MCF 10A (cell line): ENCODE measurements around the gene ELOB. TPM values are rescaled to one million over a fixed set of nuclear protein-coding genes. Genes with fewer than 3 reads are reported as not detected.
A peak's percentile ranks its signal among the peaks of the same experiment; 100 is the strongest.

ENCODE experiments used
- BruUV-seq: library from RNA; stranded (reverse); fragments of 400-500 nt; replicated peaks from 2 replicates; lab custom pipeline; 2021; lab: Mats Ljungman, UMichigan
- CTCF ChIA-PET: fragments of 300-600 bp; sonication (Branson Sonifier 250); formaldehyde crosslinking; extraction: SDS; loops from one replicate; lab custom pipeline; 2021; ENCODE audit warnings: antibody characterized with exemption, inconsistent platforms; lab: Yijun Ruan, JAX
- POLR2A ChIA-PET: fragments of 300-600, 350-650 bp; sonication (Branson Sonifier 250); formaldehyde crosslinking; extraction: SDS; loops from one replicate; lab custom pipeline; 2020; ENCODE audit warnings: antibody characterized with exemption, inconsistent platforms; lab: Yijun Ruan, JAX
- DNase-seq: peaks from one replicate; pipeline ENCODE4 v3.0.0-alpha.2; 2018; ENCODE audit not compliant: unreplicated experiment
- H3K27ac Mint-ChIP-seq: one replicate; pipeline ENCODE4 v1.8.0; 2022; ENCODE audit warnings: mild to moderate bottlenecking, low read depth, mixed read lengths; ENCODE audit not compliant: unreplicated experiment
- H3K27me3 Mint-ChIP-seq: one replicate; pipeline ENCODE4 v1.8.0; 2022; ENCODE audit warnings: mixed read lengths; ENCODE audit not compliant: insufficient read depth, unreplicated experiment
- H3K36me3 Mint-ChIP-seq: one replicate; pipeline ENCODE4 v1.8.0; 2022; ENCODE audit warnings: mild to moderate bottlenecking, moderate library complexity, mixed read lengths; ENCODE audit not compliant: insufficient read depth, unreplicated experiment
- H3K4me1 Mint-ChIP-seq: one replicate; pipeline ENCODE4 v1.8.0; 2022; ENCODE audit warnings: mixed read lengths; ENCODE audit not compliant: insufficient read depth, unreplicated experiment
- H3K4me3 Mint-ChIP-seq: one replicate; pipeline ENCODE4 v1.8.0; 2022; ENCODE audit warnings: mild to moderate bottlenecking, moderate library complexity, mixed read lengths; ENCODE audit not compliant: unreplicated experiment
- H3K9me3 Mint-ChIP-seq: one replicate; pipeline ENCODE4 v1.8.0; 2022; ENCODE audit warnings: mixed read lengths; ENCODE audit not compliant: unreplicated experiment
- CTCF ChIP-seq: fragments of 200-600 bp; IDR thresholded peaks from one replicate; pipeline ENCODE4 v1.8.0; 2022; ENCODE audit warnings: antibody characterized with exemption, mild to moderate bottlenecking; ENCODE audit not compliant: unreplicated experiment
- intact Hi-C: fragments of 100-400 bp; cut with micrococcal nuclease; formaldehyde crosslinking; loops from 2 replicates; pipeline ENCODE4 v1.14.1; 2022
- total RNA-seq: library from RNA; stranded (reverse); gene quantifications from 2 replicates; pipeline ENCODE4 v1.2.3, GENCODE V29; 2022

Gene ELOB
- total RNA-seq, 1 experiment from 2014 or later: 438 TPM

- ChIA-PET CTCF (no interaction called here), POLR2A (interaction anchor here (0.7 to 1.3 kb wide), 3 partner anchors 8 to 168 kb away, joined by 3 read pairs; no protein-coding TSS in a partner anchor)
- Mint-ChIP-seq H3K4me3 (no peak overlapping the region), H3K4me1 (peaks cover 29% of the 10 kb centered on the region), H3K36me3 (peaks cover 100% of the 10 kb centered on the region), H3K27me3 (no peaks in the 10 kb centered on the region), H3K9me3 (no peaks in the 10 kb centered on the region), H3K27ac (no peak overlapping the region)
- no TSS peak for BruUV-seq
- no peak for TF ChIP-seq CTCF
- intact Hi-C loops: no loop called here
- no peak for DNase-seq
Measured at GRCh38 chr16:2761472-2761871, 15.6 kb downstream of the ELOB start.

- peaks cover 100% of the 10 kb centered on the region for H3K36me3 Mint-ChIP-seq
Measured at GRCh38 chr16:2757344-2757743, 19.7 kb downstream of the ELOB start.

GRCh38 chr16:2756288-2757015 lies 20.6 kb downstream of the ELOB start:
- H3K36me3 Mint-ChIP-seq: peaks cover 99% of the 10 kb centered on the region
- TF ChIP-seq CTCF: no peak
- H3K9me3 Mint-ChIP-seq: no peaks in the 10 kb centered on the region
- H3K27ac Mint-ChIP-seq: peak overlapping the region; percentile 99
- no TSS peak for BruUV-seq
- no peak for DNase-seq
- intact Hi-C loops: no loop called here
- ChIA-PET POLR2A (interaction anchor here (0.6 to 4.6 kb wide), 4 partner anchors 12 to 112 kb away, joined by 4 to 57 read pairs (median 5); no protein-coding TSS in a partner anchor), CTCF (interaction anchor here (1.3 kb wide), 1 partner anchor 14 kb away, joined by 6 read pairs; no protein-coding TSS in a partner anchor)
- H3K4me3 Mint-ChIP-seq: peak overlapping the region; percentile 89
- H3K4me1 Mint-ChIP-seq: peaks cover 54% of the 10 kb centered on the region
- no peaks in the 10 kb centered on the region for H3K27me3 Mint-ChIP-seq

More at GRCh38 chr16:2757344-2757743, 19.7 kb downstream of the ELOB start:
- Mint-ChIP-seq H3K4me1 (peaks cover 54% of the 10 kb centered on the region), H3K9me3 (no peaks in the 10 kb centered on the region), H3K27me3 (no peaks in the 10 kb centered on the region), H3K4me3 (no peak overlapping the region), H3K27ac (no peak overlapping the region)
- BruUV-seq: no TSS peak
- DNase-seq: no peak
- no peak for TF ChIP-seq CTCF
- ChIA-PET POLR2A (interaction anchor here (0.6 to 4.6 kb wide), 5 partner anchors 11 to 111 kb away, joined by 3 to 57 read pairs (median 5); no protein-coding TSS in a partner anchor), CTCF (interaction anchor here (0.7 to 1.3 kb wide), 2 partner anchors 13 to 111 kb away, joined by 3 to 6 read pairs; no protein-coding TSS in a partner anchor)
- intact Hi-C loops: no loop called here

GRCh38 chr16:2755158-2755557 lies 21.9 kb downstream of the ELOB start:
- Mint-ChIP-seq H3K9me3 (no peaks in the 10 kb centered on the region), H3K4me3 (peak overlapping the region; percentile 89), H3K27me3 (no peaks in the 10 kb centered on the region), H3K36me3 (peaks cover 88% of the 10 kb centered on the region), H3K27ac (peak overlapping the region; percentile 99), H3K4me1 (peaks cover 54% of the 10 kb centered on the region)
- no peak for TF ChIP-seq CTCF
- intact Hi-C loops: no loop called here
- ChIA-PET CTCF (no interaction called here), POLR2A (interaction anchor here (0.7 to 6.4 kb wide), 7 partner anchors 9 to 113 kb away, joined by 3 to 190 read pairs (median 23); partner anchors contain the start of genes ELOB and KCTD5)
- no TSS peak for BruUV-seq
- no peak for DNase-seq
